GM12873 (cell line): ENCODE results near the gene TTF1.

Experiments used
- CTCF ChIP-seq: IDR thresholded peaks from 2 replicates; pipeline ENCODE4 v1.5.1; 2012; ENCODE audit warnings: low read depth, mild to moderate bottlenecking, moderate library complexity, low read length, control low read depth; ENCODE audit not compliant: insufficient read depth; ENCODE audit errors: missing control alignments

The TTF1 gene

GRCh38 chr9:132357764-132358163 lies 48.9 kb downstream of the TTF1 start:
- no peak for TF ChIP-seq CTCF

- TF ChIP-seq CTCF: no peak
Observed at GRCh38 chr9:132356324-132356924, 50.2 kb downstream of the TTF1 start.

- no peak for TF ChIP-seq CTCF
Observed at GRCh38 chr9:132354637-132355355, 51.8 kb downstream of the TTF1 start, which contains the start of gene SETX. Gene SETX, minus strand, starts transcription at chr9:132354986. Its CDS starts 5,558 bp downstream, at chr9:132349428.

- no peak for TF ChIP-seq CTCF
Observed at GRCh38 chr9:132351404-132352045, 55.1 kb downstream of the TTF1 start.

GRCh38 chr9:132350861-132351315 lies 55.8 kb downstream of the TTF1 start:
- no peak for TF ChIP-seq CTCF

GRCh38 chr9:132348676-132349075 lies 58.0 kb downstream of the TTF1 start:
- no peak for TF ChIP-seq CTCF

GRCh38 chr9:132346177-132346576 lies 60.5 kb downstream of the TTF1 start:
- TF ChIP-seq CTCF: no peak
